GM12891 (cell line): ENCODE measurements around the gene SF3B2.

Experiments
- DNase-seq: peaks from one replicate; pipeline ENCODE4 v3.0.0; 2011; ENCODE audit warnings: low spot score; ENCODE audit not compliant: insufficient read length
- FAIRE-seq: peaks from 2 replicates; lab custom pipeline; 2011; peaks lifted over from hg19 to GRCh38; lab: Jason Lieb, UNC
- PAX5 ChIP-seq: IDR thresholded peaks from 2 replicates; pipeline ENCODE4 v1.6.1; 2011; ENCODE audit warnings: low read length, moderate library complexity, mild to moderate bottlenecking; ENCODE audit not compliant: insufficient read depth, severe bottlenecking
- POLR2A ChIP-seq: IDR thresholded peaks from 2 replicates; pipeline ENCODE4 v1.6.1; 2011; ENCODE audit warnings: low read depth, low read length, control low read depth
- POLR2AphosphoS5 ChIP-seq: IDR thresholded peaks from 2 replicates; pipeline ENCODE4 v1.6.1; 2011; ENCODE audit warnings: low read depth, low read length, control low read depth
- POU2F2 ChIP-seq: IDR thresholded peaks from 2 replicates; pipeline ENCODE4 v1.6.1; 2011; ENCODE audit warnings: low read depth, mild to moderate bottlenecking, control low read depth, low read length, moderate library complexity
- SPI1 ChIP-seq: IDR thresholded peaks from 2 replicates; pipeline ENCODE4 v1.6.1; 2011; ENCODE audit warnings: low read depth, low read length, control low read depth
- TAF1 ChIP-seq: IDR thresholded peaks from 2 replicates; pipeline ENCODE4 v1.6.1; 2011; ENCODE audit warnings: low read depth, low read length, control low read depth

The SF3B2 gene

GRCh38 chr11:66011239-66011784 lies 40.9 kb upstream of the SF3B2 start:
- TF ChIP-seq POLR2AphosphoS5 (no peak), TAF1 (no peak), POLR2A (no peak), PAX5 (no peak), SPI1 (no peak), POU2F2 (no peak)

DNA sequence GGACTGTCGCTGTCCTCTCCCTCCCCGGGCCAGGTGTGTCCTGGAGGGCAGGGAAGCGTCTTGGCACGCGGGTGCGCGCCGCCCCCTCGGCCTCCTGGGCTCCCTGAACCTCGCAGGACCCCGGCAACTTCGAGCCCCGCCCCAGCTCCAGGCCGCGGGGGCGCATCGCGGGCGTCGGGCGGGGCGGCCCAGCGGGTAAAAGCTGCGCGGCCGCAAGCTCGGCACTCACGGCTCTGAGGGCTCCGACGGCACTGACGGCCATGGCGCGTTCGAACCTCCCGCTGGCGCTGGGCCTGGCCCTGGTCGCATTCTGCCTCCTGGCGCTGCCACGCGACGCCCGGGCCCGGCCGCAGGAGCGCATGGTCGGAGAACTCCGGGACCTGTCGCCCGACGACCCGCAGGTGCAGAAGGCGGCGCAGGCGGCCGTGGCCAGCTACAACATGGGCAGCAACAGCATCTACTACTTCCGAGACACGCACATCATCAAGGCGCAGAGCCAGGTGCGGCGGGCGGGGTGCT lies 40.3 kb upstream of the SF3B2 start, which contains the start of gene CST6:
CST6 (plus strand) TSS at position 224 of the 519 bp plus-strand sequence; CDS start at position 261, 37 bp downstream.
- FAIRE-seq (no peak), DNase-seq (no peak)
- TF ChIP-seq SPI1 (no peak), POLR2A (no peak), TAF1 (no peak)

More at GRCh38 chr11:66011239-66011784, 40.9 kb upstream of the SF3B2 start:
- DNase-seq (no peak), FAIRE-seq (no peak)

DNA sequence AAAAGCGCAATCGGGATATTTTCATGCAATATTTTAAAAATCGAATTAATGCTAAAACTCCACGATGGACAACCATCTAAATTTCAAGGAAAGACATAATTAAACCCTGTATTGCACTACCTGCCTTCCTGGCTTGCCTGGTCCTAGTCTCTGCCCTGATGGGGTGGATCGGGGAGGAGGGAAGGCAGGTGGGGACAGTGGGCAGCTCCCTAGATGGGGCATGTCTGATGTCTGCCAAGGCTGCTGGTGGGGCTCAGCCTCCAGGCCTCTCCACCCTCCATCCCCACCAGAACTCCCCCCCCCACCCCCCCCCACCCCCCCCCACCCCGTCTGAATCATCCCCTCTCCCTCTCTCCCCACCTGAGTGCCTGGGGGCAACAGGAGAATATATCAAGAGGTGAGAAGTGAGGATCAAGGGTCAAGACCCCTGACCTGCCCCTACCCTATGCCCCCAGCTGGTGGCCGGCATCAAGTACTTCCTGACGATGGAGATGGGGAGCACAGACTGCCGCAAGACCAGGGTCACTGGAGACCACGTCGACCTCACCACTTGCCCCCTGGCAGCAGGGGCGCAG lies 39.7 kb upstream of the SF3B2 start:
- FAIRE-seq (no peak), DNase-seq (no peak)
- no peak for TF ChIP-seq PAX5
- TF ChIP-seq POLR2AphosphoS5 = no peak
- TF ChIP-seq POU2F2 = no peak
- no peak for TF ChIP-seq POLR2A
- no peak for TF ChIP-seq TAF1
- TF ChIP-seq SPI1 = no peak

DNA sequence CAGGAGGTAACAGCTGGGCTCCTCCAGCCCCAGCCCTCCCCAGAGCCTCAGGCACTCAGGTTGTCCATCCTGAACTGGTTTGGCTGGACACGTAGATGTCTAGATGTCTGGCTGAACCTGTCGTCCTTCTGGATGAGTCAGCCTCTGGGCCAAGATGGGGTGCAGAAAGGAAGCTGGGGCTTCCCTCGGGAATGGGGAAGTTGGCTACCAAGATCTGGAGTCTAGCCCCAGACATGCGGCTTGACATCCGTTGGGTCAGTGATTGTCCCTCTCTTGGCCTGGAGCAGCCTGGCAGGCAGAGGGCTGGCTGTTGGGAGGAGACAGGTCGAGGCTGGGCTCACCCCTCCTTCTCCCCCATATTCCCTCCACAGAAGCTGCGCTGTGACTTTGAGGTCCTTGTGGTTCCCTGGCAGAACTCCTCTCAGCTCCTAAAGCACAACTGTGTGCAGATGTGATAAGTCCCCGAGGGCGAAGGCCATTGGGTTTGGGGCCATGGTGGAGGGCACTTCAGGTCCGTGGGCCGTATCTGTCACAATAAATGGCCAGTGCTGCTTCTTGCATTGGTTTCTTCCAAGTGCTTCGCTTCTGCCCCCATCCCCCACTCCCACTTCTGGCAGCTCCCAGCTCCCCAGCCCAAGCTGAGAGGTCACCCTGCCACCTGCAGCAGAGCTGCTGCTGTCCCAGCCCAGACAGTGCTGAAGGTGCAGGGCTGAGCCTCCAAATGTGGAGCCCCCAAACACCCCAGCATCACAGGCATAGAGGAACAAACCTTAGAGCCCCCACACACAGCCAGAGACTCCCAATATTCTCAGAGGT lies 39.0 kb upstream of the SF3B2 start:
- FAIRE-seq = no peak
- TF ChIP-seq PAX5 (no peak), TAF1 (no peak), SPI1 (no peak), POLR2AphosphoS5 (no peak), POLR2A (no peak), POU2F2 (no peak)
- DNase-seq = no peak

DNA sequence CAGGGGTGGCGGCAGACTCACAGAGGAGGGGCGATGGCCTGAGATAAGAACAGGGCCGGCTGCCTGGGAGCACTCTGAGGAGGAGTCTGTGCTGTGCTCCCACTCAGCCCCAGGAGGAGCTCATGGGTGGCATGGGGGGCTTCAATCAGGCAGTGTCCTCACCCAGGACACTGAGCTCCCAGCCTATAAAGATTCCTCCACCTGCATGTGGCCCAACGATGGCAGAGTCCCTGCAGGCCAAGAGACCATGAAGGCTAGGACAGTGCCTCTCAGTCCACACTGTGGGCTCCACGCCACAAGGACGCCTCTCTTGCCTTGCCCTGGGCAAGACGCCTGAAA lies 38.4 kb upstream of the SF3B2 start:
- no peak for TF ChIP-seq PAX5
- no peak for TF ChIP-seq POU2F2
- no peak for TF ChIP-seq TAF1
- no peak for TF ChIP-seq POLR2A
- TF ChIP-seq SPI1 = no peak
- TF ChIP-seq POLR2AphosphoS5 = no peak
- no peak for DNase-seq
- FAIRE-seq = no peak

DNA sequence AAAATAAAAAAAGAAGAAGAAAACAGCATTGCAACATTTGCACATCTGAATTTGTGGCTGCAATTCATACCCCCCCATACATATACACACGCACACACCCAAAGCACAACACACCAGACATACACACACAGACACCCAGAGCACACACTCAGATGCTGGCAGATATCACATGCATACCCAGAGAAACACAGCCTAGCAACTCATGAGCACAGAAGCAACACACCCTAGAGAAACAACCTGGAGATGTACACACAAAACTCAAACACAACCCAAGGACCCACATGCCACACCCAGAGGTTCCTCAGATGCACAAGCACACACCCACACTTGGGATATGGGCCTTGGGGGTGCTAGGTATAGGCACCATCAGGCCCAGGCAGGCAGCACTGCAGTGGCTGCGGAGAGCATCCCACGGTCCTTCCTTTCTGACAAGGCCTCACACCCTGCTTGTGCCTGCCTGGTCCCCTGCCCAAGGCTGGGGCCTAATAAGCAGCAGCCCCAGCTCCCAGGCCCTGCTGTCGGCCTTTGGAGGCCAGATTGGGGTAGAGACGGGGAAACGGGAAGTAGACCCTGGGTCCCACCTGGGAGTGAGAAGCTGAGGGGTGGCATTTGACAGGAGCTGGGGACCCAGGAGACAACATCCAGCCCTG lies 37.2 kb upstream of the SF3B2 start:
- no peak for FAIRE-seq
- DNase-seq = no peak
- TF ChIP-seq TAF1 = no peak
- no peak for TF ChIP-seq POU2F2
- TF ChIP-seq POLR2AphosphoS5 = no peak
- TF ChIP-seq SPI1 = no peak
- TF ChIP-seq POLR2A = no peak
- no peak for TF ChIP-seq PAX5

- no peak for FAIRE-seq
- TF ChIP-seq PAX5 (no peak), POLR2A (no peak), POU2F2 (no peak), POLR2AphosphoS5 (no peak), TAF1 (no peak), SPI1 (no peak)
- DNase-seq = no peak
These were observed 36.7 kb upstream of the SF3B2 start for GRCh38 chr11:66015454-66015881.

DNA sequence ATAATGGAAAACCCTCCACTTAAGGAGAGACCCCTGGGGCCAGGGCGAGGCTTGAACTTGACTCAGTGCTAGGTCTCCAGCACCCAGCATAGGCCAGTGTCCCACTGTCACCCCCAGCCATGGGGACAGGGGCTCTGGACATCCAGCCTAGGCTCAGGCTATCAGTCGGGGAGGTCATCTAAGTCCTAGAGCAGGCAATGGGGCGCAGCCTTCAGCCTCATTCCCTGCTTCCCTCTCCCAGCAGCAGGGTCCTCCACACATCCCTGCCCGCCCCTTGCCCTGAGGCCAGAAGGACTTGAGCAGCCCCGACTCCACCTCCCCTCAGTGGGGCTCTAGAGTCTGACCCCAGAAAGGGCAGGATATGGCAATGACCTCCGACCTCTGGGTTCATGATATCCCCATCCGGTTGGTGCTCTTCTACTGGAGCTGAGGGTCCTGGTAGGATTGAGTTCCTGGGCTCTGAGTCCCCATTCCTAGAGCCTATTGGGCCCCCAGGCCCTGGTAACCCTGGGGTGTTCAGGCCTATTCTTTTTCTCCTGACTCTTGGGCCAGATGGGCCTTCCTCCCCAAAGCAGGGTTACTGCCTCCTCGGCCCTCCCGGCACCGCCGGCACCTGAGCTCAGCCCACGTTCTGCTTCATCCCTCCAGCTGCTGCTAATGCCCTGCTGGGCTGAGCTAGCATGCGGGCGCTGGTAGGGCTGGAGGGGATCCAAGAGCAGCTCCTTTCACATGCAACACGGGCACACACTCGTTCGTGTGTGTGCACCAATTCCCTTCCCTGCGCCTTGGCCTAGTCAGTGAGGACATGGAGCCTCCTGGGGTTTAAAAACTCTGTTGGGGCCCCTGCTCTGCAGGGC lies 36.0 kb upstream of the SF3B2 start:
- TF ChIP-seq TAF1 (no peak), SPI1 (no peak), POLR2A (no peak), POU2F2 (no peak), POLR2AphosphoS5 (no peak), PAX5 (no peak)
- DNase-seq (no peak), FAIRE-seq (no peak)
